COR-L47 (cell line): ENCODE data around the gene GDAP2.
"Not testable (repeated sequence)": the region's sequence is repeated elsewhere in the genome, so short reads cannot be mapped to it uniquely, and the experiment has no call there.

ENCODE experiments used
- DNase-seq: peaks from one replicate; lab custom pipeline; 2025; lab: John Stamatoyannopoulos, UW

Gene GDAP2

GRCh38 chr1:117929343-117930172 is at the start of gene GDAP2, which contains the start of gene WDR3:
GDAP2 (minus strand) TSS chr1:117929621; CDS start chr1:117920357, 9,264 bp downstream.
WDR3 (plus strand) TSS chr1:117929739; CDS start chr1:117933320, 3,581 bp downstream.
- DNase-seq, result peak; percentile 93

GRCh38 chr1:117976381-117976780 is 47.0 kb upstream of the GDAP2 start:
- no peak for DNase-seq

GRCh38 chr1:117971777-117972176 is 42.4 kb upstream of the GDAP2 start:
- DNase-seq, result no peak

GRCh38 chr1:117970252-117970651 is 40.8 kb upstream of the GDAP2 start:
- DNase-seq, result no peak

GRCh38 chr1:117967881-117968280 is 38.5 kb upstream of the GDAP2 start:
- DNase-seq, result peak; percentile 59

GRCh38 chr1:117967477-117967876 is 38.1 kb upstream of the GDAP2 start:
- peak; percentile 1 for DNase-seq

GRCh38 chr1:117964290-117965038 is 35.0 kb upstream of the GDAP2 start:
- no peak for DNase-seq

- no peak for DNase-seq
Measured at GRCh38 chr1:117959364-117959763, 29.9 kb upstream of the GDAP2 start.

- DNase-seq, result no peak
Measured at GRCh38 chr1:117952386-117952785, 23.0 kb upstream of the GDAP2 start.

- DNase-seq, result no peak
Measured at GRCh38 chr1:117942293-117942692, 12.9 kb upstream of the GDAP2 start.

GRCh38 chr1:117933769-117934168 is 4.3 kb upstream of the GDAP2 start:
- no peak for DNase-seq

GRCh38 chr1:117932576-117932975 is 3.2 kb upstream of the GDAP2 start:
- DNase-seq, result no peak

- DNase-seq, result no peak
Measured at GRCh38 chr1:117930484-117930883, 1.1 kb upstream of the GDAP2 start.

- DNase-seq, result no peak
Measured at GRCh38 chr1:117930173-117930447, 689 bp upstream of the GDAP2 start.

- peak; percentile 50 for DNase-seq
Measured at GRCh38 chr1:117928881-117929342, 509 bp downstream of the GDAP2 start.

GRCh38 chr1:117925981-117926380 is 3.4 kb downstream of the GDAP2 start:
- DNase-seq, result no peak

- DNase-seq, result not testable (repeated sequence)
Measured at GRCh38 chr1:117922717-117923116, 6.7 kb downstream of the GDAP2 start.

GRCh38 chr1:117921991-117922390 is 7.4 kb downstream of the GDAP2 start:
- DNase-seq, result no peak

- DNase-seq, result no peak
Measured at GRCh38 chr1:117919376-117919775, 10.0 kb downstream of the GDAP2 start.

- no peak for DNase-seq
Measured at GRCh38 chr1:117911051-117911450, 18.4 kb downstream of the GDAP2 start.

- DNase-seq, result no peak
Measured at GRCh38 chr1:117905019-117905418, 24.4 kb downstream of the GDAP2 start.

- DNase-seq, result no peak
Measured at GRCh38 chr1:117904485-117904884, 24.9 kb downstream of the GDAP2 start.

- no peak for DNase-seq
Measured at GRCh38 chr1:117902944-117903343, 26.5 kb downstream of the GDAP2 start.
